Activated B cell treated with CpG ODN at 0.5 μM for 24 hours (primary cell): Measurements from ENCODE around the gene MAP1B. TPM values are rescaled to one million over a fixed set of nuclear protein-coding genes. Genes with fewer than 3 reads are reported as not detected.

ENCODE experiments used
- ATAC-seq: fragments of 200-7000 bp; cut with Tn5 transposase; one replicate; pipeline ENCODE4 v1.10.0; 2021; ENCODE audit warnings: low read depth, mild to moderate bottlenecking, moderate library complexity
- CTCF ChIA-PET: fragments of 350-600 bp; sonication (Branson Sonifier 250); formaldehyde crosslinking; loops from one replicate; lab custom pipeline; 2021; ENCODE audit warnings: antibody characterized with exemption; lab: Charles Lee
- POLR2A ChIA-PET: fragments of 350-600 bp; sonication (Branson Sonifier 250); formaldehyde crosslinking; loops from one replicate; lab custom pipeline; 2021; ENCODE audit warnings: antibody characterized with exemption; lab: Charles Lee
- DNase-seq: peaks from one replicate; pipeline ENCODE4 v3.0.0; 2022
- H3K27ac Mint-ChIP-seq: one replicate; pipeline ENCODE4 v1.8.0; 2020; ENCODE audit warnings: mixed read lengths
- H3K27me3 Mint-ChIP-seq: one replicate; pipeline ENCODE4 v1.8.0; 2021; ENCODE audit warnings: mixed read lengths
- H3K36me3 Mint-ChIP-seq: one replicate; pipeline ENCODE4 v1.8.0; 2021; ENCODE audit warnings: low read depth, mixed read lengths
- H3K4me1 Mint-ChIP-seq: one replicate; pipeline ENCODE4 v1.8.0; 2021; ENCODE audit warnings: mixed read lengths
- H3K4me3 Mint-ChIP-seq: one replicate; pipeline ENCODE4 v1.8.0; 2020; ENCODE audit warnings: mild to moderate bottlenecking, mixed read lengths
- H3K9me3 Mint-ChIP-seq: one replicate; pipeline ENCODE4 v1.8.0; 2020; ENCODE audit warnings: mixed read lengths
- CTCF ChIP-seq: fragments of 200-600 bp; IDR thresholded peaks from one replicate; pipeline ENCODE4 v1.8.0; 2022; ENCODE audit warnings: antibody characterized with exemption, mild to moderate bottlenecking
- intact Hi-C: fragments of 100-400 bp; cut with micrococcal nuclease; formaldehyde crosslinking; loops from one replicate; pipeline ENCODE4 v1.15.1; 2024
- total RNA-seq: library from RNA; stranded (reverse); gene quantifications from 2 replicates; pipeline ENCODE4 v1.2.3, GENCODE V29; 2022

Gene MAP1B
- total RNA-seq, 1 donor from 2014 or later, result 0.09 TPM

GRCh38 chr5:72130351-72130761 is 23.1 kb downstream of the MAP1B start:
- Mint-ChIP-seq H3K4me1 (no peaks in the 10 kb centered on the region), H3K27ac (no peak overlapping the region), H3K9me3 (no peaks in the 10 kb centered on the region), H3K27me3 (peaks cover 21% of the 10 kb centered on the region), H3K36me3 (no peaks in the 10 kb centered on the region), H3K4me3 (no peak overlapping the region)
- POLR2A ChIA-PET, result no interaction called here
- DNase-seq (no peak), ATAC-seq (no peak)
- intact Hi-C loops, result no loop called here
- CTCF ChIA-PET, result interaction anchor here (1.1 kb wide), 1 partner anchor 179 kb away, joined by 5 read pairs; no protein-coding TSS in a partner anchor
- no peak for TF ChIP-seq CTCF

- intact Hi-C loops, result no loop called here
- Mint-ChIP-seq H3K9me3 (no peaks in the 10 kb centered on the region), H3K4me1 (no peaks in the 10 kb centered on the region), H3K27ac (no peak overlapping the region), H3K27me3 (peaks cover 9% of the 10 kb centered on the region), H3K4me3 (no peak overlapping the region), H3K36me3 (no peaks in the 10 kb centered on the region)
- CTCF ChIA-PET, result no interaction called here
- POLR2A ChIA-PET, result no interaction called here
- no peak for TF ChIP-seq CTCF
- ATAC-seq (no peak), DNase-seq (no peak)
These were observed 26.1 kb downstream of the MAP1B start for GRCh38 chr5:72133212-72133990.

- intact Hi-C loops, result no loop called here
- no peaks in the 10 kb centered on the region for H3K9me3 Mint-ChIP-seq
- POLR2A ChIA-PET, result no interaction called here
These were observed 27.1 kb downstream of the MAP1B start for GRCh38 chr5:72134226-72134899.

GRCh38 chr5:72137826-72138409 is 30.6 kb downstream of the MAP1B start:
- CTCF ChIA-PET, result interaction anchor here (1.0 to 1.2 kb wide), 2 partner anchors 171 to 172 kb away, joined by 6 to 7 read pairs; no protein-coding TSS in a partner anchor
- POLR2A ChIA-PET, result interaction anchor here (1.3 kb wide), 1 partner anchor 171 kb away, joined by 6 read pairs; no protein-coding TSS in a partner anchor
- ATAC-seq (peak; percentile 57), DNase-seq (no peak)
- Mint-ChIP-seq H3K27me3 (peaks cover 13% of the 10 kb centered on the region), H3K4me3 (no peak overlapping the region), H3K4me1 (no peaks in the 10 kb centered on the region), H3K27ac (no peak overlapping the region), H3K9me3 (no peaks in the 10 kb centered on the region), H3K36me3 (no peaks in the 10 kb centered on the region)
- TF ChIP-seq CTCF, result no peak
- intact Hi-C loops, result loop anchor here (1.0 kb wide), 3 partner anchors 131 to 386 kb away; no protein-coding TSS in a partner anchor

More at GRCh38 chr5:72134226-72134899, 27.1 kb downstream of the MAP1B start:
- H3K27ac Mint-ChIP-seq, result no peak overlapping the region
- no peak overlapping the region for H3K4me3 Mint-ChIP-seq
- H3K36me3 Mint-ChIP-seq, result no peaks in the 10 kb centered on the region
- DNase-seq (no peak), ATAC-seq (no peak)
- TF ChIP-seq CTCF, result no peak
- CTCF ChIA-PET, result interaction anchor here (2.3 kb wide), 1 partner anchor 174 kb away, joined by 12 read pairs; no protein-coding TSS in a partner anchor
- H3K4me1 Mint-ChIP-seq, result no peaks in the 10 kb centered on the region
- peaks cover 9% of the 10 kb centered on the region for H3K27me3 Mint-ChIP-seq
